IMR-90 (cell line): ENCODE data around the gene TOMM7. TPM values are rescaled to one million over a fixed set of nuclear protein-coding genes. Genes with fewer than 3 reads are reported as not detected.

Source experiments
- ATAC-seq: fragments of 200-7000 bp; cut with Tn5 transposase; 2 replicates; pipeline ENCODE4 v1.9.1; 2020; ENCODE audit warnings: low read depth, mild to moderate bottlenecking, moderate library complexity
- BruUV-seq: library from RNA; stranded (reverse); fragments of 400-500 nt; replicated peaks from 2 replicates; lab custom pipeline; 2021; lab: Mats Ljungman, UMichigan
- CTCF ChIA-PET: fragments of 300-600 bp; formaldehyde crosslinking; extraction: SDS; loops from one replicate; lab custom pipeline; 2021; ENCODE audit warnings: antibody characterized with exemption; lab: Yijun Ruan, JAX
- POLR2A ChIA-PET: fragments of 300-600 bp; sonication (Branson Sonifier 250); formaldehyde crosslinking; loops from one replicate; lab custom pipeline; 2022; ENCODE audit warnings: antibody characterized with exemption; ENCODE audit not compliant: unreplicated experiment; lab: Charles Lee
- DNase-seq: peaks from one replicate; pipeline ENCODE4 v3.0.0; 2013
- H2AFZ ChIP-seq: replicated peaks from 2 replicates; pipeline ENCODE3; 2013; ENCODE audit warnings: low read length, mild to moderate bottlenecking; ENCODE audit not compliant: poor library complexity
- H2AK5ac ChIP-seq: 2 replicates; pipeline ENCODE4 v1.6.1; 2013; ENCODE audit warnings: low read depth, low read length, inconsistent platforms
- H2AK9ac ChIP-seq: replicated peaks from 2 replicates; pipeline ENCODE3; 2013; ENCODE audit warnings: mild to moderate bottlenecking, low read depth, low read length, moderate library complexity; ENCODE audit not compliant: poor library complexity
- H2BK120ac ChIP-seq: 2 replicates; pipeline ENCODE4 v1.6.1; 2013; ENCODE audit warnings: low read depth, low read length, inconsistent platforms
- H2BK15ac ChIP-seq: 3 replicates; pipeline ENCODE4 v1.6.1; 2013; ENCODE audit warnings: low read depth, low read length, inconsistent platforms
- H2BK20ac ChIP-seq: 2 replicates; pipeline ENCODE4 v1.6.1; 2013; ENCODE audit warnings: low read depth, mild to moderate bottlenecking, inconsistent platforms, low read length, moderate library complexity
- H2BK5ac ChIP-seq: 2 replicates; pipeline ENCODE4 v1.6.1; 2013; ENCODE audit warnings: mild to moderate bottlenecking, low read depth, low read length, inconsistent platforms; ENCODE audit not compliant: poor library complexity, severe bottlenecking
- H3K14ac ChIP-seq: replicated peaks from 2 replicates; pipeline ENCODE4 v1.6.1; 2013; ENCODE audit warnings: low read depth, low read length, inconsistent platforms
- H3K18ac ChIP-seq: 2 replicates; pipeline ENCODE4 v1.6.1; 2013; ENCODE audit warnings: low read depth, low read length, control low read depth
- H3K23ac ChIP-seq: 2 replicates; pipeline ENCODE4 v1.6.1; 2013; ENCODE audit warnings: low read depth, low read length, inconsistent platforms
- H3K27ac ChIP-seq: 2 replicates; pipeline ENCODE4 v1.5.1; 2013; ENCODE audit warnings: mild to moderate bottlenecking, control low read depth, low read length; ENCODE audit not compliant: insufficient read depth
- H3K27me3 ChIP-seq: 2 replicates; pipeline ENCODE4 v1.6.1; 2013; ENCODE audit warnings: low read length; ENCODE audit not compliant: control insufficient read depth, insufficient read depth
- H3K36me3 ChIP-seq: 2 replicates; pipeline ENCODE4 v1.6.1; 2013; ENCODE audit warnings: low read length, mixed read lengths; ENCODE audit not compliant: control insufficient read depth, insufficient read depth
- H3K4ac ChIP-seq: 2 replicates; pipeline ENCODE4 v1.6.1; 2013; ENCODE audit warnings: low read depth, low read length, inconsistent platforms
- H3K4me1 ChIP-seq: 2 replicates; pipeline ENCODE4 v1.6.1; 2013; ENCODE audit warnings: low read length, mixed read lengths; ENCODE audit not compliant: control insufficient read depth, insufficient read depth
- H3K4me2 ChIP-seq: 2 replicates; pipeline ENCODE4 v1.6.1; 2013; ENCODE audit warnings: low read depth, mild to moderate bottlenecking, control low read depth, low read length, moderate library complexity
- H3K4me3 ChIP-seq: 2 replicates; pipeline ENCODE4 v1.5.1; 2013; ENCODE audit warnings: low read depth, mild to moderate bottlenecking, control low read depth, low read length, moderate library complexity; ENCODE audit not compliant: insufficient read depth
- H3K56ac ChIP-seq: 2 replicates; pipeline ENCODE4 v1.6.1; 2013; ENCODE audit warnings: low read length, inconsistent platforms; ENCODE audit not compliant: insufficient read depth; ENCODE audit errors: extremely low read depth
- H3K79me1 ChIP-seq, 2 experiments: 2 replicates each; pipeline ENCODE4 v1.6.1; 2013; ENCODE audit warnings: low read length in 2 of 2, inconsistent platforms in 1 of 2, low read depth in 1 of 2
- H3K9ac ChIP-seq: 2 replicates; pipeline ENCODE4 v1.6.1; 2013; ENCODE audit warnings: low read depth, low read length, control low read depth
- H3K9me1 ChIP-seq: 2 replicates; pipeline ENCODE4 v1.6.1; 2013; ENCODE audit warnings: low read length, inconsistent platforms; ENCODE audit not compliant: insufficient read depth
- H3K9me3 ChIP-seq: 2 replicates; pipeline ENCODE4 v1.6.1; 2013; ENCODE audit warnings: low read length; ENCODE audit not compliant: control insufficient read depth, insufficient read depth
- H4K20me1 ChIP-seq: 2 replicates; pipeline ENCODE4 v1.6.1; 2013; ENCODE audit warnings: low read length, inconsistent platforms; ENCODE audit not compliant: insufficient read depth
- H4K5ac ChIP-seq: 2 replicates; pipeline ENCODE4 v1.6.1; 2013; ENCODE audit warnings: mild to moderate bottlenecking, low read depth, low read length, control low read depth
- H4K8ac ChIP-seq, 2 experiments: 2 replicates each; pipeline ENCODE4 v1.6.1; 2013; ENCODE audit warnings: low read depth in 2 of 2, low read length in 2 of 2, control low read depth in 1 of 2, inconsistent platforms in 1 of 2
- H4K91ac ChIP-seq: 2 replicates; pipeline ENCODE4 v1.6.1; 2013; ENCODE audit warnings: low read depth, low read length, inconsistent platforms; ENCODE audit not compliant: insufficient read depth
- CHD1 ChIP-seq: IDR thresholded peaks from 2 replicates; pipeline ENCODE4 v1.6.1; 2012; ENCODE audit warnings: low read depth, low read length, improper control_type of control experiment
- FOS ChIP-seq: fragments of 150-350 bp; IDR thresholded peaks from 2 replicates; pipeline ENCODE4 v1.6.1; 2016; ENCODE audit warnings: low read depth, low read length
- MAZ ChIP-seq: IDR thresholded peaks from 2 replicates; pipeline ENCODE4 v1.6.1; 2012; ENCODE audit warnings: low read depth, mild to moderate bottlenecking, low read length, improper control_type of control experiment, moderate library complexity, borderline replicate concordance
- NFE2L2 ChIP-seq: fragments of 150-350 bp; IDR thresholded peaks from 2 replicates; pipeline ENCODE4 v1.6.1; 2016; ENCODE audit warnings: low read depth, mild to moderate bottlenecking, low read length
- POLR2A ChIP-seq: IDR thresholded peaks from 2 replicates; pipeline ENCODE4 v1.6.1; 2012; ENCODE audit warnings: mild to moderate bottlenecking, low read depth, low read length
- SMC3 ChIP-seq: fragments of 150-350 bp; IDR thresholded peaks from 2 replicates; pipeline ENCODE4 v1.6.1; 2016; ENCODE audit warnings: low read depth, mild to moderate bottlenecking, antibody characterized with exemption, low read length, moderate library complexity
- WGBS, 2 experiments: methylation state at CpG; one replicate each; pipeline versions ENCODE4 v1.1.5 to v1.1.7; 2013; ENCODE audit warnings: missing lambda C conversion rate in 2 of 2; ENCODE audit not compliant: insufficient read length in 1 of 2; ENCODE audit errors: extremely low coverage in 2 of 2; 5-methylcytosine and 5-hydroxymethylcytosine counted together
- dilution Hi-C: fragments of 300-500 bp; cut with HindIII; formaldehyde crosslinking; loops from one replicate; pipeline ENCODE4 v1.14.3; 2018; ENCODE audit warnings: low sequenced_read_pairs; ENCODE audit not compliant: unreplicated experiment
- in situ Hi-C: fragments of 300-500 bp; cut with MboI; formaldehyde crosslinking; loops from 3 replicates; pipeline ENCODE4 v1.14.3; 2019; ENCODE audit warnings: low sequenced_read_pairs, inconsistent platforms, mixed read lengths
- intact Hi-C: fragments of 100-400 bp; cut with micrococcal nuclease; formaldehyde crosslinking; loops from 2 replicates; pipeline ENCODE4 v1.10.0; 2022
- polyA plus RNA-seq, 3 experiments: library from polyadenylated mRNA; depleted of rRNA; stranded (reverse); fragments of >200 nt; gene quantifications; 2 replicates each; pipeline ENCODE4 v1.2.3, GENCODE V29; 2012; ENCODE audit warnings: low replicate concordance in 1 of 3
- total RNA-seq: library from RNA; depleted of rRNA; stranded (reverse); fragments of >200 nt; gene quantifications from 2 replicates; pipeline ENCODE4 v1.2.3, GENCODE V29; 2012
- TF ChIP-seq, protein P1 (sequence below): conservative IDR thresholded peaks from 2 replicates; pipeline ENCODE4 v1.5.1; 2012; ENCODE audit warnings: mild to moderate bottlenecking, low read depth, low read length, improper control_type of control experiment
- TF ChIP-seq, protein P2 (sequence below): fragments of 150-350 bp; IDR thresholded peaks from 2 replicates; pipeline ENCODE4 v1.6.1; 2017; ENCODE audit warnings: mild to moderate bottlenecking, antibody characterized with exemption, low read length, low read depth

TOMM7 gene
- total and polyA plus RNA-seq, 2 of the 4 experiments (the other 2 are of a cell fraction) = 67.2 to 727 TPM

DNA sequence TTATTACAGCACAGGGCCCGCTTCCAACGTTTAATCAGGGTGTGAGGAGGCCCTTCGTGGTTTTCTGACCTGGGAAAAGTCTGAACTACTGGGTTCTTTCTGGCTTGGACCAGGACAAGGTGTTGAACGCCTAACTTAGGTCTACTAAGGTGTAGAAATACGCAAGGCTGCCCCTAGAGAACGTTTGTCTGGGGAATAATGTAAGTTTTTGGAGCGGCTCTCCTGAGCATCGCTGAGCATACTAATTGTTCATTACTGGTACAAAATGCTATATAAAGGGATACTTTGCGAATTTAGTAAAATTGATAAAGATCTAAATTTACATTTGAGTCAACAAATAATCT, 32.4 kb upstream of the TOMM7 start:
- Histone ChIP-seq H3K4ac (peak overlapping the region; percentile 91), H2BK15ac (peak overlapping the region; percentile 57), H3K56ac (peak overlapping the region; percentile 95), H3K18ac (peak overlapping the region; percentile 83), H4K5ac (peak overlapping the region; percentile 69), H3K4me2 (peak overlapping the region; percentile 85), H3K79me1 (peaks cover 7 to 24% of the 10 kb centered on the region in 2 experiments; a peak in 3 of 4 replicates), H4K20me1 (peaks cover 7% of the 10 kb centered on the region; the same call in 1 of the 2 replicates), H2BK20ac (peak overlapping the region; percentile 18), H4K8ac (peak overlapping the region; percentile 94 to 96), H3K27me3 (no peaks in the 10 kb centered on the region), H2BK5ac (peak overlapping the region; percentile 99), H3K23ac (peak overlapping the region; percentile 97), H3K27ac (peak overlapping the region; percentile 80), H3K9me3 (no peaks in the 10 kb centered on the region), H2AK9ac (peak overlapping the region; percentile 98), H3K36me3 (no peaks in the 10 kb centered on the region; the same call in 1 of the 2 replicates), H3K9ac (peak overlapping the region; percentile 97), H3K14ac (peak overlapping the region; percentile 97), H3K4me3 (peak overlapping the region; percentile 68), H3K4me1 (peaks cover 15% of the 10 kb centered on the region), H2AFZ (peak overlapping the region; percentile 87), H4K91ac (peak overlapping the region; percentile 92), H2BK120ac (peak overlapping the region; percentile 78), H3K9me1 (peaks cover 9% of the 10 kb centered on the region), H2AK5ac (peak overlapping the region; percentile 92)
- in situ Hi-C loops (no loop called here), intact Hi-C loops (loop anchor here (2.0 to 5.0 kb wide), 3 partner anchors 32 to 158 kb away; partner anchors contain the start of gene TOMM7), dilution Hi-C loops (no loop called here)
- 10% methylated on average over 2 of the region's 9 CpGs; no CpG with 5 or more reads in 1 of the 2 experiments for WGBS, 2 experiments
- no peak for ATAC-seq
- no TSS peak for BruUV-seq
- CTCF ChIA-PET = no interaction called here
- POLR2A ChIA-PET = interaction anchor here (0.8 to 1.4 kb wide), 3 partner anchors 128 to 292 kb away, joined by 3 to 7 read pairs (median 5); partner anchors contain the start of gene IL6
- TF ChIP-seq SMC3 = no peak
- no peak for TF ChIP-seq CHD1
- no peak; the same call in 1 of the 2 replicates for TF ChIP-seq POLR2A
- no peak for TF ChIP-seq FOS
- TF ChIP-seq, protein P1, sequence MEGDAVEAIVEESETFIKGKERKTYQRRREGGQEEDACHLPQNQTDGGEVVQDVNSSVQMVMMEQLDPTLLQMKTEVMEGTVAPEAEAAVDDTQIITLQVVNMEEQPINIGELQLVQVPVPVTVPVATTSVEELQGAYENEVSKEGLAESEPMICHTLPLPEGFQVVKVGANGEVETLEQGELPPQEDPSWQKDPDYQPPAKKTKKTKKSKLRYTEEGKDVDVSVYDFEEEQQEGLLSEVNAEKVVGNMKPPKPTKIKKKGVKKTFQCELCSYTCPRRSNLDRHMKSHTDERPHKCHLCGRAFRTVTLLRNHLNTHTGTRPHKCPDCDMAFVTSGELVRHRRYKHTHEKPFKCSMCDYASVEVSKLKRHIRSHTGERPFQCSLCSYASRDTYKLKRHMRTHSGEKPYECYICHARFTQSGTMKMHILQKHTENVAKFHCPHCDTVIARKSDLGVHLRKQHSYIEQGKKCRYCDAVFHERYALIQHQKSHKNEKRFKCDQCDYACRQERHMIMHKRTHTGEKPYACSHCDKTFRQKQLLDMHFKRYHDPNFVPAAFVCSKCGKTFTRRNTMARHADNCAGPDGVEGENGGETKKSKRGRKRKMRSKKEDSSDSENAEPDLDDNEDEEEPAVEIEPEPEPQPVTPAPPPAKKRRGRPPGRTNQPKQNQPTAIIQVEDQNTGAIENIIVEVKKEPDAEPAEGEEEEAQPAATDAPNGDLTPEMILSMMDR = no peak
- no peak for TF ChIP-seq MAZ
- TF ChIP-seq, protein P2, sequence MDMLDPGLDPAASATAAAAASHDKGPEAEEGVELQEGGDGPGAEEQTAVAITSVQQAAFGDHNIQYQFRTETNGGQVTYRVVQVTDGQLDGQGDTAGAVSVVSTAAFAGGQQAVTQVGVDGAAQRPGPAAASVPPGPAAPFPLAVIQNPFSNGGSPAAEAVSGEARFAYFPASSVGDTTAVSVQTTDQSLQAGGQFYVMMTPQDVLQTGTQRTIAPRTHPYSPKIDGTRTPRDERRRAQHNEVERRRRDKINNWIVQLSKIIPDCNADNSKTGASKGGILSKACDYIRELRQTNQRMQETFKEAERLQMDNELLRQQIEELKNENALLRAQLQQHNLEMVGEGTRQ = no peak
- TF ChIP-seq NFE2L2 = no peak
- no peak for DNase-seq
